Measurements from ENCODE around the gene SLC9B1.
"Not testable (repeated sequence)": the region's sequence is repeated elsewhere in the genome, so short reads cannot be mapped to it uniquely, and the experiment has no call there.

The SLC9B1 gene

DNA sequence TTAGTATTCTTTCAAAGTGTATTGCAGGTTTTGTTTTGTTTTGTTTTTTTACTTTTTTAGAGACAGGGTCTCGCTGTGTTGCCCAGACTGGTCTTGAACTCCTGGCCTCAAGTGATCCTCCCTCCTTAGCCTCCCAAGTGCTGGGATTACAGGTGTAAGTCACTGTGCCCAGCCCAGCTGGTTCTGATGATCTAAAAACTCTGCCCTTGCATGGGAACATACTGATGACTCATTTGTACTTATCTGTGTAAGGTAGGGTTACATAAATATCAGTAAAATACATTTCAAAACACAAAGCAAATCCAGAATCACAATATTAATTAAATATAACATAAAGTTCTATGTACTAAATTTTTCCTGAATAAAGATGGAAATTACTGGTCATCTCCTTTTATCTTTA lies 7.4 kb upstream of the SLC9B1 start:
- peaks cover 53% of the 10 kb centered on the region for H3K36me3 Mint-ChIP-seq
- no peaks in the 10 kb centered on the region for H3K27me3 Mint-ChIP-seq
- no peak overlapping the region for H3K27ac Mint-ChIP-seq
- no peaks in the 10 kb centered on the region for H3K4me1 Mint-ChIP-seq
- H3K4me3 Mint-ChIP-seq: no peak overlapping the region
- no peak for ATAC-seq
- H3K9me3 Mint-ChIP-seq: no peaks in the 10 kb centered on the region

DNA sequence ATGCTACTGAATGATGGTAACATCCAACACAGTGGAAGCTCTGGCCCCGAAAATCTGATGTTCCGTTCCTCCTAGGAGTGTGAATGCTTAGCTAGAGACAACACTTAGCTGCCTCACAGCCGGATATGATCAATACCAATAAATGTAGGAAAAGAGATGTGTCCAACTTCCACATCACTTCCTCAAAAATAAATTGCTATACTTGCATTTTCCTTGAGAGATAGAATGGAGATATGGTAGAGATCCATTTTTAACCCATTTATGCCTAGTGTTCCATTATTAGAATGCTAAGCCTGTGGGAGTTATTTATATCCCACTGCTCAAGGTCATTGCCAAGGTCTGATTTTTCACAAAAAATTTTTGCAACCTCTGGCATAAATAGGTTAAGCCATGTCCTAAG lies 5.5 kb upstream of the SLC9B1 start:
- H3K4me1 Mint-ChIP-seq: peaks cover 3% of the 10 kb centered on the region
- H3K27ac Mint-ChIP-seq: no peak overlapping the region
- H3K36me3 Mint-ChIP-seq: peaks cover 40% of the 10 kb centered on the region
- no peak for ATAC-seq
- no peaks in the 10 kb centered on the region for H3K27me3 Mint-ChIP-seq
- H3K4me3 Mint-ChIP-seq: no peak overlapping the region
- H3K9me3 Mint-ChIP-seq: no peaks in the 10 kb centered on the region

DNA sequence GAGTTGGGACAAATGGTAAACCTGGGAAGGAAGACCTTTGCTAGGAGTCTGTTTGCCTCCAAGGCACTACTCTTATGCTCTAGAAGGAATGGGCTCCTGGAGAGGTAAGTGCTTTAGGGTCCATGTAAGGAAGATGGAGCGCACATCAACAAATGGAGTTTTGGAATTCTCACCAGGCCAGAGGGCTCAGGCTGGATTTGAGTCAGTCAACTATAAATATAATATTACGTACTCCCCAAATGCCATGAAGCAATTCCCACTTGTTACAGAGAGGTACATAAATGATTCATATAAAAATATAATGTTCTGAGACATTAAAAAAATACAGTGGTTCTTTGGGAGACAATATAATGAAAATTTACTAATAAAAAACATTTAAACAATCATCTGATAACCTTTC lies 1.6 kb upstream of the SLC9B1 start:
- no peak for ATAC-seq
- Mint-ChIP-seq H3K36me3 (peaks cover 28% of the 10 kb centered on the region), H3K9me3 (no peaks in the 10 kb centered on the region), H3K27ac (no peak overlapping the region), H3K4me3 (no peak overlapping the region), H3K4me1 (peaks cover 15% of the 10 kb centered on the region), H3K27me3 (no peaks in the 10 kb centered on the region)

DNA sequence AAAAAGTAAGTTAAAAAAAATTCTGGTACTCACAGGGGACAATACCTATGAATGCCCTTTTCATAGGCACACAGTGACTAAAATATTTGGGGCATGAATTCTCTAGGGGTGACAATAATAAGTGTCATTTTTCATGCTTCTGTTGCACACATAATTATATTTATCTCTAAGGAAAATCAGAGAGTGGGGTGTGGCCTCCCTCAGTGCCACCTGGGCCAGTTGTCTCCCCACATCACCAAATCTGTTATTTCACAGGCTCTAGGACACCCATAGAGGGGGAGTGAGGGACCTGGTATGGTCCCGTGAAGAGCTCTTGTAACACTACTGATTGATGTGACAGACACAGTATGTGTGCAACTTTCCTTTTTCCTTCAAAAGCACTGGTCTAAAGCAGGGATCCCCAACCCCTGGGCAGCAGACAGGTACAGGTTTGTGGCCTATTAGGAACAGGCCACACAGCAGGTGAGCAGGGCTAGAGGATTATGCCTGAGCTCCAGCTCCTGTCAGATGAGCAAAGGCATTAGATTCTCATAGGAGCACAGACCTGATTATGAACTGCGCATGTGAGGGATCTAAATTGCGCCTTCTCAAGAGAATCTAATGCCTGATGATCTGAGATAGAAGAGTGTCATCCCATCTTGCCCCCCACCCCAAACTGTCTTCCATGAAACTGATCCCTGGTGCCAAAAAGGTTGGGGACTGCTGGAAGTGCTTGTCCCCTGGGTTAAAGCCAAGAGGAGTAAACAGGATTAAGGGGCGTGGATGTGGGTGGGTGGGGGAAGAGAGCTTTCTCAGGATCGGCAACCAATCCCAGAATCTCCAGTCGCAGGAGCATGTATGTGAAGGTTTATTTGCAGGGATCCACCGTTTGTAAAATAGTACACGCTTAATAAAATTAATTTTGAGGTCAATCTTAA lies 856 bp downstream of the SLC9B1 start:
- Mint-ChIP-seq H3K27ac (peak overlapping the region; percentile 94), H3K36me3 (peaks cover 5% of the 10 kb centered on the region), H3K4me1 (peaks cover 15% of the 10 kb centered on the region), H3K9me3 (no peaks in the 10 kb centered on the region), H3K4me3 (peak overlapping the region; percentile 84), H3K27me3 (no peaks in the 10 kb centered on the region)
- ATAC-seq: no peak

GRCh38 chr4:103012551-103012950 lies 7.0 kb downstream of the SLC9B1 start:
- Mint-ChIP-seq H3K27ac (no peak overlapping the region), H3K4me3 (no peak overlapping the region), H3K9me3 (no peaks in the 10 kb centered on the region), H3K27me3 (no peaks in the 10 kb centered on the region), H3K36me3 (no peaks in the 10 kb centered on the region), H3K4me1 (no peaks in the 10 kb centered on the region)
- ATAC-seq: no peak

GRCh38 chr4:103012060-103012459 lies 7.4 kb downstream of the SLC9B1 start:
- no peak overlapping the region for H3K4me3 Mint-ChIP-seq
- no peaks in the 10 kb centered on the region for H3K9me3 Mint-ChIP-seq
- no peaks in the 10 kb centered on the region for H3K4me1 Mint-ChIP-seq
- H3K27ac Mint-ChIP-seq: no peak overlapping the region
- ATAC-seq: no peak
- no peaks in the 10 kb centered on the region for H3K36me3 Mint-ChIP-seq
- no peaks in the 10 kb centered on the region for H3K27me3 Mint-ChIP-seq

- no peak overlapping the region for H3K27ac Mint-ChIP-seq
- H3K4me1 Mint-ChIP-seq: no peaks in the 10 kb centered on the region
- no peaks in the 10 kb centered on the region for H3K27me3 Mint-ChIP-seq
- H3K9me3 Mint-ChIP-seq: no peaks in the 10 kb centered on the region
- no peak overlapping the region for H3K4me3 Mint-ChIP-seq
- no peaks in the 10 kb centered on the region for H3K36me3 Mint-ChIP-seq
- peak; percentile 44 for ATAC-seq
These were observed 8.0 kb downstream of the SLC9B1 start for GRCh38 chr4:103011378-103012025.

- Mint-ChIP-seq H3K36me3 (no peaks in the 10 kb centered on the region), H3K4me1 (no peaks in the 10 kb centered on the region), H3K9me3 (no peaks in the 10 kb centered on the region), H3K27me3 (no peaks in the 10 kb centered on the region), H3K4me3 (no peak overlapping the region), H3K27ac (no peak overlapping the region)
- ATAC-seq: no peak
These were observed 8.7 kb downstream of the SLC9B1 start for GRCh38 chr4:103010804-103011203.

GRCh38 chr4:103008875-103009729 lies 10.4 kb downstream of the SLC9B1 start:
- Mint-ChIP-seq H3K27me3 (no peaks in the 10 kb centered on the region), H3K4me3 (no peak overlapping the region), H3K4me1 (no peaks in the 10 kb centered on the region), H3K9me3 (no peaks in the 10 kb centered on the region), H3K36me3 (peaks cover under 1% of the 10 kb centered on the region), H3K27ac (no peak overlapping the region)
- ATAC-seq: peak; percentile 57

- Mint-ChIP-seq H3K27me3 (no peaks in the 10 kb centered on the region), H3K36me3 (peaks cover 35% of the 10 kb centered on the region), H3K4me3 (no peak overlapping the region), H3K9me3 (peaks cover 9% of the 10 kb centered on the region), H3K27ac (no peak overlapping the region), H3K4me1 (no peaks in the 10 kb centered on the region)
- ATAC-seq: no peak
These were observed 17.0 kb downstream of the SLC9B1 start for GRCh38 chr4:103002551-103002950.

- no peak for ATAC-seq
- H3K4me3 Mint-ChIP-seq: no peak overlapping the region
- H3K9me3 Mint-ChIP-seq: peaks cover 10% of the 10 kb centered on the region
- peaks cover 21% of the 10 kb centered on the region for H3K36me3 Mint-ChIP-seq
- H3K27ac Mint-ChIP-seq: no peak overlapping the region
- H3K4me1 Mint-ChIP-seq: no peaks in the 10 kb centered on the region
- no peaks in the 10 kb centered on the region for H3K27me3 Mint-ChIP-seq
These were observed 24.7 kb downstream of the SLC9B1 start for GRCh38 chr4:102994803-102995202.

DNA sequence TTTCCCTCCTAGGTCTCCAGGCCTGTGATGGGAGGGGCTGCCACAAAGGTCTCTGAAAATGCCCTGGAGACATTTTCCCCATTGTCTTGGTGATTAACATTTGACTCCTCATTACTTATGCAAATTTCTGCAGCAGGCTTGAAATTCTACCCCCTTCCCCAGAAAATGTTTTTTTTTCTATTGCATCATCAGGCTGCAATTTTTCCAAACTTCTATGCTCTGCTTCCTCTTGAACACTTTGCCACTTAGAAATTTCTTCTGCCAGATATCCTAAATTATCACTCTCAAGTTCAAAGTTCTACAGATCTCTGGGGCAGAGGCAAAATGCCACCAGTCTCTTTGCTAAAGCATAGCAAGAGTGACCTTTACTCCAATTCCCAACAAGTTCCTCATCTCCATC lies 25.5 kb downstream of the SLC9B1 start:
- Mint-ChIP-seq H3K9me3 (peaks cover 10% of the 10 kb centered on the region), H3K36me3 (peaks cover 18% of the 10 kb centered on the region)
- H3K4me1 Mint-ChIP-seq, H3K27me3 Mint-ChIP-seq, ATAC-seq, H3K27ac Mint-ChIP-seq, H3K4me3 Mint-ChIP-seq: not testable (repeated sequence)

- Mint-ChIP-seq H3K27ac (no peak overlapping the region), H3K4me3 (no peak overlapping the region), H3K9me3 (peaks cover 5% of the 10 kb centered on the region), H3K4me1 (no peaks in the 10 kb centered on the region), H3K36me3 (peaks cover 20% of the 10 kb centered on the region), H3K27me3 (no peaks in the 10 kb centered on the region)
- ATAC-seq: no peak
These were observed 31.0 kb downstream of the SLC9B1 start for GRCh38 chr4:102988429-102989020.

DNA sequence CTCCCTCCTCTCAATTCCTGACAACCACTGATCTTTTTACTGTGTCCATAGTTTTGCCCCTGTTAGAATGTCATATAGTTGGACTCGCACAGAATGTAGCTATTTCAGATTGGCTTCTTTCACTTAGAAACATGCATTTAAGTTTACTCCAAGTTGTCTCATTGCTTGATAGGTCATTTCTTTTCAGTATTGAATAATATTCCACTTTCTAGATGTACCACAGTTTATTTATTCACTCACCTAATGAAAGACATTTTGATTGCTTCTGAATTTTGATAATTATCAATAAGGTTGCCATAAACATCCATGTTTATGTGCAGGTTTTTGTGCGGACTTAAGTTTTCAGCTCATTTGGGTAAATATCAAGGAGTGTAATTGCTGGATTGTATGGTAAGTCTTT lies 38.5 kb downstream of the SLC9B1 start:
- Mint-ChIP-seq H3K27me3 (no peaks in the 10 kb centered on the region), H3K4me1 (no peaks in the 10 kb centered on the region), H3K9me3 (peaks cover 6% of the 10 kb centered on the region), H3K27ac (no peak overlapping the region), H3K36me3 (peaks cover 3% of the 10 kb centered on the region), H3K4me3 (no peak overlapping the region)
- no peak for ATAC-seq

GRCh38 chr4:102961813-102962212 lies 57.7 kb downstream of the SLC9B1 start:
- not testable (repeated sequence) for H3K27ac Mint-ChIP-seq, ATAC-seq, H3K4me3 Mint-ChIP-seq, H3K9me3 Mint-ChIP-seq, H3K4me1 Mint-ChIP-seq, H3K27me3 Mint-ChIP-seq
- H3K36me3 Mint-ChIP-seq: peaks cover 19% of the 10 kb centered on the region

All from stimulated activated memory B cell treated with anti-CD40 and anti-IgM and Interleukin-4, amounts not matched to agents 10 μg/mL and 1 μg/mL and 100 μg/mL, for 72 hours (primary cell).